Lower leg skin (tissue), 4 donors: ENCODE measurements around the gene MMRN2. TPM values are rescaled to one million over a fixed set of nuclear protein-coding genes. Genes with fewer than 3 reads are reported as not detected.

Source experiments
- DNase-seq, 2 donors: peaks; one replicate each; pipeline ENCODE4 v3.0.0-alpha.2; 2019; ENCODE audit warnings: low spot score in 2 of 2
- H3K4me3 ChIP-seq: fragments of 200-600 bp; sonication (generic); 2 replicates; pipeline ENCODE4 v1.5.1; 2017; ENCODE audit warnings: mild to moderate bottlenecking, low read depth; ENCODE audit not compliant: poor library complexity, severe bottlenecking
- POLR2A ChIP-seq, 2 donors: fragments of 450-650 bp; IDR thresholded peaks; one replicate each; pipeline ENCODE4 v1.6.1; 2016 to 2017; ENCODE audit warnings: antibody characterized with exemption in 2 of 2, mild to moderate bottlenecking in 1 of 2, moderate library complexity in 1 of 2
- WGBS, 2 donors: methylation state at CpG; one replicate each; pipeline ENCODE4 v1.1.5; 2018; 5-methylcytosine and 5-hydroxymethylcytosine counted together
- intact Hi-C: fragments of 100-400 bp; cut with DNase I; formaldehyde crosslinking; loops from one replicate; pipeline ENCODE4 v1.15.0; 2023; ENCODE audit warnings: low total_unique reads
- total RNA-seq, 4 donors: library from RNA; depleted of rRNA; stranded (reverse); fragments of >200 nt; gene quantifications; one replicate each; pipeline ENCODE4 v1.1.0, GENCODE V29; 2016
- TF ChIP-seq, protein P1 (sequence below), 3 donors: fragments of 450-650 bp; IDR thresholded peaks; one replicate each; pipeline ENCODE4 v1.5.1; 2016; ENCODE audit warnings: antibody characterized with exemption in 3 of 3, mild to moderate bottlenecking in 3 of 3, moderate library complexity in 2 of 3

Gene MMRN2
- total RNA-seq, 4 donors from 2014 or later = 24.5 to 50.8 (median 40.2) TPM

DNA sequence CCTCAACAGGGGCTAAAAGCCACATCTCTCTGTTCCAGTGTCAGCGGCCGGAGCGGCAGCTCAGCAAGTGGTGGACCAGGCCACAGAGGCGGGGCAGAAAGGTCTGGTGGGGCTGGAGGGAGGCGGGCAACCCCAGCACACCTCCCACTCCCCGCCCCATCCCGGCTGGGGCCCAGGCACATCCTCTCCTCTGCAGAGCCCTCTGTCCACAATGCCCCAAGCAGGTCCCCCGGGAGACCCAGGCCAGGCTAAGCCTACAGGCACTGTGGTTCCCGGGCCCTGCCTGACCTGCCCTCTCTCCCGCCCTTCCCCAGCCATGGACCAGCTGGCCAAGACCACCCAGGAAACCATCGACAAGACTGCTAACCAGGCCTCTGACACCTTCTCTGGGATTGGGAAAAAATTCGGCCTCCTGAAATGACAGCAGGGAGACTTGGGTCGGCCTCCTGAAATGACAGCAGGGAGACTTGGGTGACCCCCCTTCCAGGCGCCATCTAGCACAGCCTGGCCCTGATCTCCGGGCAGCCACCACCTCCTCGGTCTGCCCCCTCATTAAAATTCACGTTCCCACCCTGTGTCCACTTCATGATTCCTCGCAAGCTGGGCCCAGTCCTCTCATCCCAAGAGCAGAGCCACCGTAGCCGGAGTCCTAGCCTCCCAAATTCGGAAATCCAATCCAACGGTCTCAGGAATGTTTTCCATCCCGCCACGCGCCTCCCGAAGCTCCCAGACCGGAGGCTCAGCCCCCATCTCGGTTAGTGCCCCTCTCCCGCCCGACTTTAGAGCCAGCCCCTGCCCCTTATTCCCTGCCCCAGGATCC lies 13.0 kb upstream of the MMRN2 start:
- peak; percentile 89 to 98 for DNase-seq
- intact Hi-C loops = loop anchor here (5.0 kb wide), 1 partner anchor 122 kb away; the partner anchor contains the start of gene GLUD1
- peak overlapping the region; percentile 64 for H3K4me3 ChIP-seq
- TF ChIP-seq POLR2A (IDR thresholded peaks at IDR 0.05) = peak in 1 of 2 donors; percentile 47
- TF ChIP-seq, protein P1, sequence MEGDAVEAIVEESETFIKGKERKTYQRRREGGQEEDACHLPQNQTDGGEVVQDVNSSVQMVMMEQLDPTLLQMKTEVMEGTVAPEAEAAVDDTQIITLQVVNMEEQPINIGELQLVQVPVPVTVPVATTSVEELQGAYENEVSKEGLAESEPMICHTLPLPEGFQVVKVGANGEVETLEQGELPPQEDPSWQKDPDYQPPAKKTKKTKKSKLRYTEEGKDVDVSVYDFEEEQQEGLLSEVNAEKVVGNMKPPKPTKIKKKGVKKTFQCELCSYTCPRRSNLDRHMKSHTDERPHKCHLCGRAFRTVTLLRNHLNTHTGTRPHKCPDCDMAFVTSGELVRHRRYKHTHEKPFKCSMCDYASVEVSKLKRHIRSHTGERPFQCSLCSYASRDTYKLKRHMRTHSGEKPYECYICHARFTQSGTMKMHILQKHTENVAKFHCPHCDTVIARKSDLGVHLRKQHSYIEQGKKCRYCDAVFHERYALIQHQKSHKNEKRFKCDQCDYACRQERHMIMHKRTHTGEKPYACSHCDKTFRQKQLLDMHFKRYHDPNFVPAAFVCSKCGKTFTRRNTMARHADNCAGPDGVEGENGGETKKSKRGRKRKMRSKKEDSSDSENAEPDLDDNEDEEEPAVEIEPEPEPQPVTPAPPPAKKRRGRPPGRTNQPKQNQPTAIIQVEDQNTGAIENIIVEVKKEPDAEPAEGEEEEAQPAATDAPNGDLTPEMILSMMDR (IDR thresholded peaks at IDR 0.05) = no peak
- WGBS, 2 donors = 5 to 7% methylated on average over 26 to 29 of the region's 30 CpGs

- WGBS, 2 donors = 6 to 8% methylated on average over 7 to 8 of the region's 8 CpGs
- H3K4me3 ChIP-seq = peak overlapping the region; percentile 47
- no peak for TF ChIP-seq POLR2A (IDR thresholded peaks at IDR 0.05)
- TF ChIP-seq, protein P1 (IDR thresholded peaks at IDR 0.05) = no peak
- intact Hi-C loops = loop anchor here (5.0 kb wide), 1 partner anchor 123 kb away; the partner anchor contains the start of gene GLUD1
- peak in 1 of 2 donors; percentile 88 for DNase-seq
Measured at GRCh38 chr10:86969421-86970041, 12.1 kb upstream of the MMRN2 start.

DNA sequence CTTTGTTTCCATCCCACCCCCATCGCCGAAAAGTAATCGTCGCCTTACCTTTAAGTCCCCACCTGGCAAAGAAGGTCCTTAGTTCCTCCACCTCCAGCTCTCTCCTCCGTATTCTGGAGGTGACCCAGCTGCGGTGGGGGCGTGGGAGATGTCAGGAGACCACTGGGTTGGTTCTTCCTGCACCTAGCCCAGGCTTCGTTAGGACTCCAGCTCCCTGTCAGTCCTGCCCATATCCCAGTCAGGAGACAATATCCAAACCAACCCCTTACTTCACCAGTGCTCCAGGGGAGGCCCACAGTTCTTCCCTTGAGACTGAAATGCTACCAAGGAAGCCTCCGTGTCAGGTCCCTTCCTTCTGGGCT lies 11.6 kb upstream of the MMRN2 start:
- peak overlapping the region; percentile 47 for H3K4me3 ChIP-seq
- DNase-seq = peak; percentile 45 to 90
- no peak for TF ChIP-seq POLR2A (IDR thresholded peaks at IDR 0.05)
- TF ChIP-seq, protein P1 (IDR thresholded peaks at IDR 0.05) = no peak
- 13 to 21% methylated on average over 9 of the region's 9 CpGs for WGBS, 2 donors
- intact Hi-C loops = no loop called here

DNA sequence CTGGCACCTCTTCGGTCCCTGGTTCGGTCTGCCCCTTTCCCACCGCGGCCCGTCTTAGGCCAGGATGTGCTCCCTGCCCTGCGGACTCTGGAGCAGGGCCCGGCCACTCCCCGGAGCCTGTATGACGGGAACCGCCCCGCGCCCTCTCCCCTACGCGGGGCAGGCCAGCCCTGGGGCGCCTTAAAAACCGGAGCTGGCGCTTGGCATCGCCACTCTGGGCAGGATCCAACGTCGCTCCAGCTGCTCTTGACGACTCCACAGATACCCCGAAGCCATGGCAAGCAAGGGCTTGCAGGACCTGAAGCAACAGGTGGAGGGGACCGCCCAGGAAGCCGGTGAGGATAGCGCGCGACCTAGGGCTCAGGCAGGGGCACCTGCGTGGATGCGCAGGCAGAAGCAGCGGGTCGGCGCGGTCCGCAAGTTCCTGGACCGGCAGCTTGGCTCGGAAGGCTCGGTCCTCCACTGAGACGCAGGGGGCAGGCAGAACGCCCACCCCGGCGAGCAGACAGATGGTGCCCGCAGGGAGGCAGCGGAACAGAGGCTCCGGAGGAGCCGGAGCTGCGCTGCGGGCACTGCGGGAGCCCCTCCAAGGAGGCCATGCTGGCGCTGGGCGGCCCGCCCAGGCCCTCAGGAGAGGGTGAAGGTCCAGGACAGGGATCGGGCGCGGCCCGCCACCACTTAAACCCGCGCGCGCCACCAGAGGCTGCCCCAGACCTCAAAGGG lies 11.0 kb upstream of the MMRN2 start, which contains the start of gene ADIRF:
ADIRF (plus strand) TSS at position 212 of the 723 bp plus-strand sequence; CDS start at position 275, 63 bp downstream.
- peak within 1 kb of the TSS; percentile 47 for H3K4me3 ChIP-seq
- intact Hi-C loops = no loop called here
- WGBS, 2 donors = 3 to 4% methylated on average over 31 to 53 of the region's 59 CpGs
- TF ChIP-seq, protein P1 (IDR thresholded peaks at IDR 0.05) = no peak
- TF ChIP-seq POLR2A (IDR thresholded peaks at IDR 0.05) = no peak
- peak; percentile 80 to 94 for DNase-seq

DNA sequence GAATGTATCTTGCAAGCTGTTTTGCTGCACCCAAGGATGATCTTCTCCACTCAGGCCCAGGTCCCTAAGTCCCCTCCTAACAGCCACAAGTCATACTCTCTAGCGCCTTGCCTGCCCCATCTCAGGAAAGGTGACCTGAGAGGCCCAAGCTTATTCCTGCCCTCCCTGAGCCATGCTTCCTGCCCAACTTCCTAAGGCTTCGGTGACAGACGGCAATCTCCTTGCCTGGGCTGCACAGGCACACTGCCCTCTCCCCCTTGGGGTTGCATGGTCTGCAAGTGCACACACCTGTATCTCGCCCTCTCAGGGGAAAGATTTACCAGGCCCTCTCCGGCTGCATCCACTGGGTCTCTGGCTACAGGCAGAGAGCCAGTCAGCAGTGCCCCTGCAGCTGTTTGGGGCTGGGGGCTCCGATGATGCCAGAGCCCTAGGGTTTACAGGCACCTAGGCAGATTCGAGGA lies 10.1 kb upstream of the MMRN2 start:
- intact Hi-C loops = no loop called here
- peak; percentile 45 to 84 for DNase-seq
- TF ChIP-seq, protein P1 (IDR thresholded peaks at IDR 0.05) = no peak
- no peak for TF ChIP-seq POLR2A (IDR thresholded peaks at IDR 0.05)
- H3K4me3 ChIP-seq = no peak overlapping the region
- WGBS, 2 donors = 31 to 40% methylated on average over 6 to 7 of the region's 7 CpGs
